Measurements from ENCODE around the gene SLC12A7.
"Not testable (repeated sequence)": the region's sequence is repeated elsewhere in the genome, so short reads cannot be mapped to it uniquely, and the experiment has no call there.

Gene SLC12A7

GRCh38 chr5:1011741-1012312 lies 100.0 kb downstream of the SLC12A7 start:
- in situ Hi-C loops (cut with MboI; ENCODE audit: low sequenced_read_pairs): no loop called here

DNA sequence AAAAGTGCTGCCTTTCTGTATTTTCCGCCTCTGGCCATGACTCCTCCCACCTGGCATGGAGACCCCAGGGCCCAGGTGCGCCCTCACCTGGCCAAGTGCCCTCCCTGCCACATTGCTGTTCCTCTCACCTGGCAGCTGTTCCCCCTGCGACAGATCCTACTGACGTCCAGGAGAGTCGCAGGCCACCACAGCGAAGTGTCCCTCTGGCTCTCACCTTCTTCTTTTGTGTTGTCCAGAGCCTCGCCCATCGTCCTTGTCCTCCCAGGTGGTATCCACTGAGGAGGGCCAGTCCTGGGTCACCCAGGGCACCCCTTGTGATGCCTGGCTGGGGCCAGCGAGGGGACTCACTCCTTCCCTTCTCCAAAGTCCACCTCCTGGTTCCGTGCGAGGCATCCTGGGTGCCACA lies 100.6 kb downstream of the SLC12A7 start:
- in situ Hi-C loops (cut with MboI; ENCODE audit: low sequenced_read_pairs): no loop called here

GRCh38 chr5:1010641-1011046 lies 101.2 kb downstream of the SLC12A7 start:
- in situ Hi-C loops (cut with MboI; ENCODE audit: low sequenced_read_pairs): no loop called here

GRCh38 chr5:1010181-1010510 lies 101.7 kb downstream of the SLC12A7 start:
- in situ Hi-C loops (cut with MboI; ENCODE audit: low sequenced_read_pairs): no loop called here

- in situ Hi-C loops (cut with MboI; ENCODE audit: low sequenced_read_pairs): no loop called here
These were observed 102.3 kb downstream of the SLC12A7 start for GRCh38 chr5:1009359-1010180.

GRCh38 chr5:1008451-1009358 lies 103.2 kb downstream of the SLC12A7 start, which contains the start of gene NKD2:
Gene NKD2, plus strand, starts transcription at chr5:1008802. Its CDS starts 256 bp downstream, at chr5:1009058.
- in situ Hi-C loops (cut with MboI; ENCODE audit: low sequenced_read_pairs): no loop called here

GRCh38 chr5:1007681-1008450 lies 104.0 kb downstream of the SLC12A7 start:
- in situ Hi-C loops (cut with MboI; ENCODE audit: low sequenced_read_pairs): no loop called here

DNA sequence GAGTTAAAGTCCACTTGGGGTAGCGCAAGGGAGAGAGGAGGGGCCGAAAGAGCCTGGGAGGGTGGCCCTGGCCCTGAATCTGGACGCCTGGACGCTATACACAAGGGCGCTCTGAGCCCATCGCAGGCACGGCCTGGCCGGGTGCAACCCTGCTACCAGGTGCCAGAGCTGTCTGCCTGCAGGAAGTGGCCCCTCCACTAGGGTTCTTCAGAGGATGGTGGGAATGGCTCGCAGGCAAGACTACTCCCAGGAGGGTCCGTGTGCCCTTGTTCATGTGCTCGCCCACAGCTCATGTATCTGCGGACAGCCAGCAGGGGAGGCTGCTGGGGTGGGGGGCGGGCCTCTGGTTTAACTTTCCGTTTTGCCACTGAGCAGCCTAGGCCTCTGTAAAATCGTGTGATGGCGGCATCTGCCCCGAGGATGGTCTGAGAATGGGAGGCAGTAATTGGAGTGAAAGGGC lies 104.6 kb downstream of the SLC12A7 start:
- in situ Hi-C loops (cut with MboI; ENCODE audit: low sequenced_read_pairs): no loop called here

DNA sequence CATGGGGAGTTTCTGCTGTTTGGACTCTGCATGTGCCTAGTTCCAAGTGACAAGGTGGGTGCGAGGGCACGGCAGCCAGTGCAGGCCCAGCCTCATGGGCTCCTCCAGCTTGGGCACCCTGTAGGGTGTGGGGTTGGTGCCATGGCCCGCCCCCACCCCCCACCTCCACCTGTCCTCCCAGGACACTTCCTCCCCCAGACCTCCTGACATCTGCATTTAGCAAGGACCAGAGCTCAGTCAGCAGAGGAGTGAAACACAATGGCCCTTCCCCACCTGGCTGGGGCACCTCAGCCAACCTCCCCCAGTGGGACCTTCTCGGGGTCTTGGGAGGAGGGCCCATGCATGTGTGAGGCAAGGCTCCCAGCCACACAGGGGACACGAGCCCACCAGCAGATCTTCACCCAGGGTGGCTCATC lies 105.2 kb downstream of the SLC12A7 start:
- in situ Hi-C loops (cut with MboI; ENCODE audit: low sequenced_read_pairs): no loop called here

DNA sequence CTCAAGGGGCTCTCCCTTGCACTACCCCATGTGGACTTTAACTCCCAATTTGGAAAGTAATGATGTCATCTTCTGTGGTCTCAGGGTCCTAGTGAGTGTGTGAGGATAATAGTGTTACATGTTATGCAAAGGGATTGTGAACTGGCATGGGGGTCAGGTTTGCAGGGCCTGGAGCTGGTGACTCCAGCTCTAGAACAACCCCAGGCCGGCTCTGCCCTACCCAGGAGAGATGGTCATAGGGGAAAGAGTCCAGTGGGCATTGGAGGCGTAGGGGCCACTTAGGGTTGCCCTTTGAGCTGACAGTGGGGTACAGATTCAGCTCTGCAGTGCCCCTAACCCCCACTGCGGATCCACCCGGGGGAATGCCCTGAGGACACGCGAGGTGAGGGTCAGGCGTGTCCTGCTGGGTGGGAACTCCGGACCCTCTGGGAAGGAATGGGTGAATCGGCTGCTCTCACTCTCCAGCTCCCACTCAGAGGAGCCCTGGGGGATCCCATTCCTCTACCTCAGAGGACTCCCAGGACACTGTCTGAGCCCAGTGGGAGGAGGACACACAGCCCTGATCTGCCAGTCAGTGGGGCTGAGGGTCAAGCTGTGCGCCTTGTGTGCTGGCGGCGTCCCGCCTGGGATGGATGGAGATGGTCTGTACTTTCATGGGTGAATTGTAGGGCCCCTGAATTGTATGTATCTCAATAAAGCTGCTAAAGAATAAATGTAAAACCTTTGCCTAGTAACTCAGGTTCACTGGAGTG lies 105.8 kb downstream of the SLC12A7 start:
- in situ Hi-C loops (cut with MboI; ENCODE audit: low sequenced_read_pairs): no loop called here

DNA sequence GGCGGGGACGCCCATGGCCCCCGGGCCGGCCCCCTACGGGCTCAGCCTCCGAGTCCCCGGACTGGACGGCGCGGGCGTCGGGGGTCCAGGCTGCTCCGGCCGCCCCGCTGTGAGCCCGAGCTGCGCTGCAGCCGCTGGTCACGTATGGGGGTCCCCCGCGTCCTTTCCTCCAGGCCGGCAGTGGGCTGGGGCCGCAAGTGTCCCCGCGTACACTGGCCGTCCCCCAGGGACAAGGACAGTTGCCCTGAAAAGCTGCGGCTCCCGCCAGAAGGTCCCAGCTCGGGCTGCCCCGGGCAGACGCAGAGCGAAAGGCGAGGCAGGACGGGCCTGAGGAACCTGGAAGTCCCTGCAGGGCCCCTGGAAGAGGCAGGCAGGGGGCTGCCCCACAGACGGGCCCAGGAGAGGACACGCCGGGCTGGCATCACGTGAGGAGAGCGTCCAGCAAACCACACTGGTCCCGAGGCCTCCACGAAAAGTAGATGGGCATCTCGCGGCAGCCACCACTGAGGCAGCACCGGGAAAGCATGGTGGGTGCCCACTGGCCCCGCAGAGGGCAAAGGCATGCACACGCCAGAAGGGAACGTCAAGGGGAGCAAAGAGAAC lies 106.5 kb downstream of the SLC12A7 start:
- in situ Hi-C loops (cut with MboI; ENCODE audit: low sequenced_read_pairs): no loop called here

DNA sequence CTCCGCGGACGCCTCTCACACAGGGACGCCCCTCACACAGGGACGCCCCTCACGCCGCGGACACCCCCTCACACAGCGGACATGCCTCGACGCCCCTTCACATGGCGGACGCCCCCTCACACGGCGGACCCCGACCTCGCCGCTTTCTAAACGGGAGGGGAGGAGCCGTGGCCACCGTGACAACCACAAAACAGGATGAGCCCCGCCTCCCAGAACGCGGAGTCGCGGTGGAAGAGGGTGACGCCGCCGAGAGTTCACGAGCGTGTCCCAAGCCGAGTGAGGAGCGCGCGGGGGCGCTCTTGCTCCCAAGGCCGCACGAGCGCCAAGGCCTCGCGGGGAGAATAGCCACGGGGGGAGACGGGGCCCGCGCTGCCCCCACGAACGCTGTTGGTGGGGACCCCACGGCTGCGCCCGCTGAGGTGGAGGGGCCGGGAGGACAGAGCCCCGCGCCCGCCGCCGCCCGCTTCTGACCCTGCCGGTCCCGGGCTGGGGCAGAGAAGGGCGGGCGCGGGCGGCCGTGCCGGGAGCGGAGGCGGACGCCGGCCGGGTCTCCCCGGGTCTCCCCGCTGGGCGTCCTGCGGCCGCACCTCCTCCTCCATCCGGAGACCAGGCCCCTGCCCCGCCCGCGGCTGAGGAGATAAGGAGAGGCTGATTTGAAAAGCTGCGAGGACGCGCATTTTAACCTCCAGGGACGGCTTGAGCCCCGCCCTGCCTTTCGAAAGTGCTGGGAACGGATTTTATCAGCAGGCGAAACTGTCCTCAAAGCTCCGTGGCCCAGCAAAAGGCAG lies 107.2 kb downstream of the SLC12A7 start:
- in situ Hi-C loops (cut with MboI; ENCODE audit: low sequenced_read_pairs): no loop called here

- in situ Hi-C loops (cut with MboI; ENCODE audit: low sequenced_read_pairs): no loop called here
These were observed 108.4 kb downstream of the SLC12A7 start for GRCh38 chr5:1003296-1003937.

GRCh38 chr5:1002836-1003235 lies 109.0 kb downstream of the SLC12A7 start:
- in situ Hi-C loops (cut with MboI; ENCODE audit: low sequenced_read_pairs): no loop called here

DNA sequence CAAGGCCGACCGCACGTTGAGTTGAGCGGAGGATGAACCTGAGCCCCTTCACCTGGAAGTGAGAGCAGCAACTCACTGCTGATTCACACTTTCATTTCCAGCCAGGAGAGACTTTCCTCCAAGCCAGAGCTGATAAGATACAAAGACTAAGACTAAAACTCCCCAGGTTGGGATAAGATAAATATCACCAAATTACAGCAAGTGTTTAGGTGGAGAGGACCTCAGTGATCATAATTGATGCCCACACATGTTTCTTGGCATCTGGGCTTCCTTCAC lies 109.7 kb downstream of the SLC12A7 start:
- in situ Hi-C loops (cut with MboI; ENCODE audit: low sequenced_read_pairs): no loop called here

DNA sequence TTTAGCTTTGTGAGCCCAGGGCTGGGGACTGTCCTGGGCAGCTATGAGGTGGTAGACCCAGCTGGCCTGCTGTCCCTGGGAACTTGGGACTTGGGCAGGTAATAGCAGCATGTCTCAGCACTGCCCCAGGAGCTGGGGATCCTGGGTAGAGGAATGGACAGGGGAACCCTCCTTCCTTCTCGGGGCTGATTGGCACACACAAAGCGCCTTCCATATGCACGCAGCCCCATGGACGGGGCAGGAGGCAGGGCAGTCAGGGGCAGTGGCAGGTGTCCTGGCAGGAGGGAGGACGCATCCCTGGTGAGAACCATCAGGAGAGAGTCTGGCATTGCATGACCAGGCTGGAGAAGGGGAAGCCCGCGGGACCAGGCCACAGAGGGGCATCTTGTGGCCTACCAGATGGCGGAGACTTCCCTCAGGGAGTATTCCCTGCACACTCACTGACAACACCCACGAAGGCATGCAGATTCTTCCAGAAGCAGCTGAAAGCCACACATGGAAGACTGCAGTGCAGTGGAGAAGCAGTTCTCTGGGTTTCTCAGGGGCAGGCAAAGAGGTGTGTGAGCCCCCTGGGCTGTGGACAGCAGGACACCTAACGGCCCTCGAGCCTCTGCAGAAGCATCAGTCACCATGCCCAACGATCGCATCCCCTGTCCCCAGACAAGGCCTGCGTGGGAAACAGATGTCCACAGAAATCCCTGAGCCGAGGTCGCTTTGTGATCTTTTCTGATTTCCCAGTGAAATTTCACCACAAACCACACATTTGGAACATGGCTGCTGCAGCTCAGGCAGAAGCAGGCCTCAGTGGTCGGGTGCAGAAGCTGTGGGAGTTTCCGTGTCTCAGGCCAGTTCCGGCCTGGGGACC lies 110.2 kb downstream of the SLC12A7 start:
- in situ Hi-C loops (cut with MboI; ENCODE audit: low sequenced_read_pairs): no loop called here

DNA sequence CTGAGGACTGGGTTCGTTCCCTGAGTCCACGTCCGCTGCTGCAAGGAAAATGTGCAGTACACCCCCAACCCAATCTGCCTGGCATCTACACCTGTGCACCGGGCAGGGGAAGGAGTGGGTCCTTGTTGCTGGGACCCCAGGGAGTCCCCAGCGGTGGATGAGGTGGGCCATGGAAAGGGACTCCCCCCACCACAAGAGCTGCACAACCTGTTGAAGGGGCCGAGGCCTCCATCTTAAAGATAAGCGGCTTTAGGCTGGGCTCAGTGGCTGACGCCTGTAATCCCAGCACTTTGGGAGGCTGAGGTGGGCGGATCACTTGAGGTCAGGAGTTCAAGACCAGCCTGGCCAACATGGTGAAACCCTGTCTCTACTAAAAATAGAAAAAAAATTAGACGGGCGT lies 111.0 kb downstream of the SLC12A7 start:
- in situ Hi-C loops (cut with MboI; ENCODE audit: low sequenced_read_pairs): not testable (repeated sequence)
